Fibroblast of villous mesenchyme (primary cell): Measurements from ENCODE around the gene FBXL14. TPM values are rescaled to one million over a fixed set of nuclear protein-coding genes. Genes with fewer than 3 reads are reported as not detected.

Source experiments
- DNase-seq: peaks from one replicate; pipeline ENCODE4 v3.0.0-alpha.2; 2010; ENCODE audit warnings: low read depth
- H3K4me3 ChIP-seq: 2 replicates; pipeline ENCODE4 v1.5.1; 2011; ENCODE audit warnings: low read depth, mild to moderate bottlenecking, low read length
- total RNA-seq: library from RNA; depleted of rRNA; stranded (reverse); fragments of >200 nt; gene quantifications from 2 replicates; pipeline ENCODE4 v1.2.3, GENCODE V29; 2012
- TF ChIP-seq, protein P1 (sequence below): IDR thresholded peaks from 2 replicates; pipeline ENCODE4 v1.5.1; 2012; ENCODE audit warnings: low read depth, mild to moderate bottlenecking, low read length; ENCODE audit not compliant: insufficient read depth

Gene FBXL14
- total RNA-seq, result 7.4 and 9.5 TPM in 2 replicates

DNA sequence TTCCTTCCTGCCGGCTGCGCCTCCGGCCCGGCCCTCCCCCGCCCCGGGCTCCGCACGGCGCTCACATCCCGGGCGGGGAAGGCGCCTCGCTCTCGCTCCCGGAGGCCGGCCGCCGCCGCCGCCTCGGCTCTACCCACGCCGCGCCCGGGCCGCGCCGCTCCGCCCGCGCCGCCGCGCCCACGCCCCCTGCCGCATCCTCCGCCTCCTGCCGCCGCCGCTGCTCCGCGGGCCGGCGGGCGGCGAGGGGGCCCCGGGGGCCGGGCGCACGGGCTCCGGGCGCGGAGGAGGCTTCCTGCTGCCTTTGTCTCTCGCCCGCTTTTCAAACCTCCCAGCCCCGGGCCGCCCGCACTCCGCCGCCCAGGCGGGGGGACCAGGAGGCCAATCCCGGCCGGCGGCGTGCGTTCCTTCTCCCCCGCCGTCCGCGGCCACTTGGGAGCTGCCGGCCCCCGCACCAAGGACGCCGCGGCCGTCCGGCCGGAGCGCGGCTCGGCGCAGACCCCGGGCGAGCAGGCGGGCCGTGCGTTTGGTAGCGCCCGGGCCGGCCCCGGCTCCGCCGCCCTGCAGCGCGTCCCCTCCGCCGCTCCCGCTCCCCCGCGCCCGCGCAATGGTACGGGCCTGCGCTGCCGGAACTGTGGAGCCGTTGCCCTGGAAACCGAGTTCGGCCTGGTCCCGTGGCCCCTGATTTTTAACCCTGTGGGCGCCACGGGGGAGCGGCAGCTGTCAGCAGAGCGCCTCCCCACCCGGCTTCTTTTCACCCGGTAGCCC lies at the start of gene FBXL14:
Gene FBXL14 (minus strand): TSS at position 321 of the 765 bp plus-strand sequence. CDS start 515 bp downstream, outside the sequence.
- peak within 1 kb of the TSS; percentile 63 for H3K4me3 ChIP-seq
- TF ChIP-seq, protein P1, sequence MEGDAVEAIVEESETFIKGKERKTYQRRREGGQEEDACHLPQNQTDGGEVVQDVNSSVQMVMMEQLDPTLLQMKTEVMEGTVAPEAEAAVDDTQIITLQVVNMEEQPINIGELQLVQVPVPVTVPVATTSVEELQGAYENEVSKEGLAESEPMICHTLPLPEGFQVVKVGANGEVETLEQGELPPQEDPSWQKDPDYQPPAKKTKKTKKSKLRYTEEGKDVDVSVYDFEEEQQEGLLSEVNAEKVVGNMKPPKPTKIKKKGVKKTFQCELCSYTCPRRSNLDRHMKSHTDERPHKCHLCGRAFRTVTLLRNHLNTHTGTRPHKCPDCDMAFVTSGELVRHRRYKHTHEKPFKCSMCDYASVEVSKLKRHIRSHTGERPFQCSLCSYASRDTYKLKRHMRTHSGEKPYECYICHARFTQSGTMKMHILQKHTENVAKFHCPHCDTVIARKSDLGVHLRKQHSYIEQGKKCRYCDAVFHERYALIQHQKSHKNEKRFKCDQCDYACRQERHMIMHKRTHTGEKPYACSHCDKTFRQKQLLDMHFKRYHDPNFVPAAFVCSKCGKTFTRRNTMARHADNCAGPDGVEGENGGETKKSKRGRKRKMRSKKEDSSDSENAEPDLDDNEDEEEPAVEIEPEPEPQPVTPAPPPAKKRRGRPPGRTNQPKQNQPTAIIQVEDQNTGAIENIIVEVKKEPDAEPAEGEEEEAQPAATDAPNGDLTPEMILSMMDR, result no peak
- peak; percentile 87 for DNase-seq

- DNase-seq, result no peak
- TF ChIP-seq, protein P1, result no peak
- no peak overlapping the region for H3K4me3 ChIP-seq
Observed at GRCh38 chr12:1643905-1644533, 49.6 kb upstream of the FBXL14 start.

DNA sequence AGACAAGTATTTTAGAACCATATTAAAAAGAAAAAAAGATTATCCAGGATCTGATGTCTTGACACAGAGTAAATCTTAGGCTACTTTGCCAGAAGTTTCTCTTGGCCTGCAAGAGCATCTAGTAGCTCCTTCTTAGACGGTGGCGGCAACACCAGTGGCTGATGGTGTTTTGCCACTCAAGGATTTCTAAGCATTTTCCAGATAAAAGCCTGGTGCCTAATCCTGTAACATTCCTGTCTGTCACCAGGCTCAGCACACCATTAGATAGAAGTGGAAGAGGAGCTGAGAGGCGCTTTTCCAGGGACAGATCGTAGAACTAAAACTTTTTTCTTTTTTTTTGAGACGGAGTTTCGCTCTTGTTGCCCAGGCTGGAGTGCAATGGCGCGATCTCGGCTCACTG lies 48.7 kb upstream of the FBXL14 start:
- DNase-seq, result no peak
- TF ChIP-seq, protein P1, result no peak
- no peak overlapping the region for H3K4me3 ChIP-seq

DNA sequence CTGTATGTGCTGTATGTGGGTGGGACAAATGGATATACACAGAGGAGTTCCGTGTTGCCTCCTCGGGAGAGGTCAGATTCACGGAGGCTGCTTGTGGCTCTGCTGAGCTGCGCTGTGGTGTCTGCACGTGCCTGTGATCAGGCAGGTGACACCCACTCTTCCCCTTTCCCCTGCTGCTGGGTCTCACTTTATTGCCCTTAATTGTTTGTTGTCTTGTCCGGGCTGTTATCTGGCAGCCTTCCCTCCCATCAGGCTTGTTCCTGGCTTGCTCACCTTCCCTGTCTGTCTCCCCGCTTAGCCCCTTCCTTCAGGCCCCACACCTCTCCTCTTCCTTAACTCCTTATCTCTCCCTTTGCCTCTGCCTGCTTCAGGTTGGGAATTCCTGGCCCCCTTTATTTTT lies 48.1 kb upstream of the FBXL14 start:
- H3K4me3 ChIP-seq, result no peak overlapping the region
- TF ChIP-seq, protein P1, result no peak
- no peak for DNase-seq

DNA sequence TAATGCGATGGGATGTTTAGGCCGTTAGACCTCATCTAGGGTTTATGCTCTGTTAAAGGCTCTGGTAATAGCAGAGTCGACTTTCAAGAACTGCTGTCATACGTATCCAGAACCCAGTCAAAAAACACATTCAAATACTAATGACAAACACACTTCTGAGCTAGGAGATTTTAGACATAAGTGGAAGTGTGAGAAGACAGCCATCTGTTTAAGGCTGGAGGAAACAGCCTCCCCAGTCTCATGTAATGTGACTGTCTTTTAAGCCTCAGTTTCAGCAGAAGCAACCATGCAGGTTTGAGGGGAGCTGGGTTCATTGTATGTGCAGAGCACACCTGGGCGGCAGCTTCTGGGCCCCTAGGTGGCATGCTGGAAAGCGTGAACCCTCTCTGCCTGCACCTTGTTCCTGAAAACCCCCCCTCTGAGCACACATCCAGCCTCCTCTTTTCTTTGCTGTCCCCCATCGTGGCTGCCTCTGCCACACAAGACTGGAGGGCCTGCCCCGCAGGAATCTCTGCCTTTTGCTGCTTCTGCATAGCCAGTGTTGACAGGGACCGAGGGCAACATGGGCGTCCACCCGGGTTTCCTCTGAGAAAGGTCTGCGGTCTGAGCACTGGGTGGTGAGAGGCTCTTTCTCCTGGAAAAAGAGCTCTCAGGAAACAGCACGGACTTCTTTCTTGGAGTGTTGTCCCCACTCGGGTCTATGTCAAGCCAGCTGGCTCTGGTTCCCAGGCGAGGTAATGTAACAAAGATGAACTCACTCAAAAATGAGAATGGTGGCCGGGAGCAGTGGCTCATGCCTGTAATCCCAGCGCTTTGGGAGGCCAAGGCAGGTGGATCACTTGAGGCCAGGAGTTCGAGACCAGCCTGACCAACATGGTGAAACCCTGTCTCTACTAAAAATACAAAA lies 46.2 kb upstream of the FBXL14 start:
- TF ChIP-seq, protein P1, result no peak
- H3K4me3 ChIP-seq, result no peak overlapping the region
- DNase-seq, result no peak

- DNase-seq, result no peak
- no peak overlapping the region for H3K4me3 ChIP-seq
- TF ChIP-seq, protein P1, result no peak
Observed at GRCh38 chr12:1639538-1639937, 45.2 kb upstream of the FBXL14 start.
